Endothelial cell of hepatic sinusoid (primary cell): ENCODE measurements around the gene CALY.

Source experiments
- in situ Hi-C: cut with HindIII; loops from 2 replicates; pipeline ENCODE4 v1.10.0; 2017; ENCODE audit warnings: low sequenced_read_pairs

Gene CALY

GRCh38 chr10:133276435-133277201 is 60.1 kb downstream of the CALY start, which contains the start of gene ADAM8:
TSS of gene ADAM8 (minus strand) at chr10:133276868. CDS start at chr10:133276817, 51 bp downstream.
- in situ Hi-C loops, result no loop called here

- in situ Hi-C loops, result no loop called here
These were observed 60.6 kb downstream of the CALY start for GRCh38 chr10:133276100-133276434.

DNA sequence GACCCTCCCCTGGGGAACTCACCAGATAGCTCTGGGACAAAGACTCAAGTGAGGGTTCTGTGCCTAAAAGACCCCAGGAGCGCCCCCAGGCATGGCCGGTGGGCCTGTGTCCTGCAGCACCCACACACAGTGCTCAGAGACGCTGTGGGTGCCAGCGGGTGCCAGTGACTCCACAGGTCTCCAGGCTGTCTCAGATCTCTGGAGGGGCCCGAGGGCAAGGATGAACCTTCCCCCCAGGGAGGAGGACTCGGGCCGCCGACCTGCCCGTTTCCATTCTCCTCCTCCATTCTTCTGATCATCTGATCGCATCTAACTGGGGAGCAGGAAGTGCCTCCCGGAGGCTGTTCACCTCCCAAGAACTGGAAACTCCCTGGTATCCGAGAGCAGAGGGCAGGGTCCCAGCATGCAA is 61.0 kb downstream of the CALY start:
- in situ Hi-C loops, result no loop called here

- in situ Hi-C loops, result no loop called here
These were observed 61.7 kb downstream of the CALY start for GRCh38 chr10:133274751-133275683.
